ENCODE data around the gene RSRC2. TPM values are rescaled to one million over a fixed set of nuclear protein-coding genes. Genes with fewer than 3 reads are reported as not detected.

Gene RSRC2
- total RNA-seq, 4 donors from 2014 or later, result 43.5 to 58.8 (median 44.9) TPM

DNA sequence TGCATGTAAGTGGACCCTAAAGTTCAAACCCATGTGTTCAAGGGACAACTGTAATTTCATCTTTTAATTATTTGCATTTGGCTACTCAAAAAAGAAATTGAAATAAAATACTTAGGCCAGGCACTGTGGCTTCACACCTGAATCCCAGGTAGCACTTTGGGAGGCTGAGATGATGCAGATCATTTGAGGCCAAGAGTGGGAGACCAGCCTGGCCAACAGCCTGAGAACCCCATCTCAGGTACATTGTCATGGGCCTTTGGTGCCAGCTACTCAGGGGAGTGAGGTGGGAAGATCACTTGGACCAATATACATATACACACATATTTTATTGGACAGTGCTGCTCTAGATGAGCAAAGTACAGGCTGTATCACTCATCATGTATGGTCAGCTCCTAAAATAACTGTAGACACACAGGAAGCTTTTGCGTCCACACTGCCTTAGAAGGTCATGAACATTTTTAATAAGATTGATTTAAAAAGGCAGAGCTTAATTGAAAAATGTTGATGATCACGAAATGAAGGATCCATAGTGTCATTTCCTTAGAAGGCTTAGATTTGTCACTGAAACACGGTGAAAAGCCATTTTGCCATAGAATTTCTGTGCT is 23.5 kb downstream of the RSRC2 start:
- Histone ChIP-seq H3K4me1 (peaks cover 15 to 18% of the 10 kb centered on the region in 2 donors), H3K27me3 (no peaks in the 10 kb centered on the region), H3K4me3 (no peak overlapping the region), H3K9me3 (no peaks in the 10 kb centered on the region), H3K27ac (peak overlapping the region in 1 of 4 donors; percentile 98), H3K36me3 (peaks cover 2 to 54% of the 10 kb centered on the region in 2 donors)
- in situ Hi-C loops (cut with MboI; ENCODE audit: low sequenced_read_pairs in 4 of 4) (loop anchor here in 3 of 4 donors (25.0 kb wide), 3 partner anchors 259 to 1134 kb away; partner anchors contain the start of genes CCDC62 (in 1 of the 3), DENR (in 1 of the 3), EIF2B1 (in 1 of the 3) and GTF2H3 (in 1 of the 3)), intact Hi-C loops (cut with DNase I; ENCODE audit: low total_unique reads) (no loop called here)
- ATAC-seq (no peak), DNase-seq (no peak)
- TF ChIP-seq, protein P1, sequence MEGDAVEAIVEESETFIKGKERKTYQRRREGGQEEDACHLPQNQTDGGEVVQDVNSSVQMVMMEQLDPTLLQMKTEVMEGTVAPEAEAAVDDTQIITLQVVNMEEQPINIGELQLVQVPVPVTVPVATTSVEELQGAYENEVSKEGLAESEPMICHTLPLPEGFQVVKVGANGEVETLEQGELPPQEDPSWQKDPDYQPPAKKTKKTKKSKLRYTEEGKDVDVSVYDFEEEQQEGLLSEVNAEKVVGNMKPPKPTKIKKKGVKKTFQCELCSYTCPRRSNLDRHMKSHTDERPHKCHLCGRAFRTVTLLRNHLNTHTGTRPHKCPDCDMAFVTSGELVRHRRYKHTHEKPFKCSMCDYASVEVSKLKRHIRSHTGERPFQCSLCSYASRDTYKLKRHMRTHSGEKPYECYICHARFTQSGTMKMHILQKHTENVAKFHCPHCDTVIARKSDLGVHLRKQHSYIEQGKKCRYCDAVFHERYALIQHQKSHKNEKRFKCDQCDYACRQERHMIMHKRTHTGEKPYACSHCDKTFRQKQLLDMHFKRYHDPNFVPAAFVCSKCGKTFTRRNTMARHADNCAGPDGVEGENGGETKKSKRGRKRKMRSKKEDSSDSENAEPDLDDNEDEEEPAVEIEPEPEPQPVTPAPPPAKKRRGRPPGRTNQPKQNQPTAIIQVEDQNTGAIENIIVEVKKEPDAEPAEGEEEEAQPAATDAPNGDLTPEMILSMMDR (IDR thresholded peaks at IDR 0.05 in 4 of 5, conservative IDR thresholded peaks at IDR 0.05 in 1 of 5), result no peak
- no peak for TF ChIP-seq POLR2A (IDR thresholded peaks at IDR 0.05)

DNA sequence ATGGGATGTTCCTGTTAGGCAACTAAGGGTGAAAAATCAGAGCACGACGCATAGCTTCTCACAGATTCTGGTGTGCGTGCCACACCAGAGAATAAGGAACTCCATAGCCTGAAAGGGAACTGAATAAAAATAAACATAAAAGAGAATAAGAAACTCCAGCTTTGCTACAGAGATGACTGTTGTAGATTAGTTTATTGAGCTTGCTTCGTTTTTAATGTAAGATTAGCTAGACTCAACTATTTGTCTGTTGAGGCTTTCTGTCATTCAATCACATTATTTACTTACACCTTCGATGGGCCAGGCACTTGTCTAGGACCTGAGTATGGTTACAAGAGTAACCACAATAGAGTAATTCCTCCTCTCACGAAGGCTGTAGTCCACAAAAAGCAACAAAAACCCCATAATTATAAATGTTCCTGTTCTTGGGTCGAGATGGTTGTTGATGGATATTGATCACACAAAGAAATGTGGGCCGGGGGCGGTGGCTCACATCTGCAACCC is 25.2 kb downstream of the RSRC2 start:
- peak overlapping the region; percentile 98 to 99 (median 98) for H3K27ac ChIP-seq
- H3K27me3 ChIP-seq, result no peaks in the 10 kb centered on the region
- H3K36me3 ChIP-seq, result peaks cover 0 to 46% of the 10 kb centered on the region in 2 donors
- no peaks in the 10 kb centered on the region for H3K9me3 ChIP-seq
- DNase-seq (no peak), ATAC-seq (no peak)
- H3K4me1 ChIP-seq, result peaks cover 25 to 28% of the 10 kb centered on the region in 2 donors
- no peak for TF ChIP-seq POLR2A (IDR thresholded peaks at IDR 0.05)
- TF ChIP-seq, protein P1 (IDR thresholded peaks at IDR 0.05 in 4 of 5, conservative IDR thresholded peaks at IDR 0.05 in 1 of 5), result no peak
- in situ Hi-C loops (cut with MboI; ENCODE audit: low sequenced_read_pairs in 4 of 4) (loop anchor here in 3 of 4 donors (25.0 kb wide), 3 partner anchors 261 to 1136 kb away; partner anchors contain the start of genes CCDC62 (in 1 of the 3), DENR (in 1 of the 3), EIF2B1 (in 1 of the 3) and GTF2H3 (in 1 of the 3)), intact Hi-C loops (cut with DNase I; ENCODE audit: low total_unique reads) (loop anchor here (2.0 kb wide), 1 partner anchor 277 kb away; no protein-coding TSS in a partner anchor)
- peak overlapping the region; percentile 77 to 83 (median 79) for H3K4me3 ChIP-seq

DNA sequence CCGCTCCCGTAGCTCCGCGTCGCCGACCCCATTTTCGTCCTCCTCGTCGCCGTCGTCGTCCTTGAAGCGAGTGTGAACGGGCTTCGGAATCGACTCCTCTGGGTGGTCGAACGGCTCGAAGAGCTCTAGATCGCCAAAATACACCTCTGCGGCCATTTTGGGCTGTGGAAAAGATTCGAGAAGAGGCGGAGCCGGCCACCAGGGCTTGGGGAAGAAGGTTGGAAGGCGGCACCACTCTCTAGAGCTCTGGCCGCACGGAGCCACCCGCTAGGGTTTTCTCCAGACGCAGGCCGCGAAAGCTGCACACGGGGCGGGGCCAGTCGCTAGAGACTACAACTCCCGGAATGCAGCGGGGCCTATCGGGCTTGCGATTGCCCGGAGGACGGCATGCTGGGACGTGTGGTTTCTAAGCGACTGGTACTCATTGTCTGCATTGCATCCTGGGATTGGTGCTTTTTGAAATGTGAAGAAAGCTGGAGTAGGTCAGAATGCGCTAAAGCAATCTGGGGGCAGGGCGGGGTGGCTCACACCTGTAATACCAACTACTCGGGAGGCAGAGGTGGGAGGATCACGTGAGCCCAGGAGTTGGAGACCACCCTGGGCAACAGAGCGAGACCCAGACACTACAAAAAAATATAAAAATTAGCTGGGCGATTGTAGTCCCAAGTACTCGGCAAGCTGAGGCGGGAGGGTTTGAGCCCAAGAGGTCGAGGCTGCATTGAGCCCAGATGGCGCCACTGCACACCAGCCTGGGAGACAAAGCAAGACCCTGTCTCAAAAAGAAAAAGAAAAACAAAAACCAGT is 25.8 kb downstream of the RSRC2 start, which contains the start of gene ZCCHC8:
ZCCHC8 (minus strand) TSS at position 248 of the 804 bp plus-strand sequence; CDS start at position 156, 92 bp downstream.
- in situ Hi-C loops (cut with MboI; ENCODE audit: low sequenced_read_pairs in 4 of 4) (loop anchor here in 3 of 4 donors (25.0 kb wide), 3 partner anchors 261 to 1136 kb away; partner anchors contain the start of genes CCDC62 (in 1 of the 3), DENR (in 1 of the 3), EIF2B1 (in 1 of the 3) and GTF2H3 (in 1 of the 3)), intact Hi-C loops (cut with DNase I; ENCODE audit: low total_unique reads) (loop anchor here (1.0 to 2.0 kb wide), 3 partner anchors 25 to 276 kb away; partner anchors contain the start of genes DENR and RSRC2)
- Histone ChIP-seq H3K9me3 (no peaks in the 10 kb centered on the region), H3K4me1 (peaks cover 25 to 28% of the 10 kb centered on the region in 2 donors), H3K36me3 (peaks cover 0 to 39% of the 10 kb centered on the region in 2 donors), H3K27ac (peak within 1 kb of the TSS; percentile 98 to 99 (median 98)), H3K27me3 (no peaks in the 10 kb centered on the region), H3K4me3 (peak within 1 kb of the TSS; percentile 77 to 83 (median 79))
- TF ChIP-seq, protein P1 (IDR thresholded peaks at IDR 0.05 in 4 of 5, conservative IDR thresholded peaks at IDR 0.05 in 1 of 5), result peak in 2 of 5 experiments; percentile 23 to 34
- peak; percentile 91 to 97 for TF ChIP-seq POLR2A (IDR thresholded peaks at IDR 0.05)
- peak; percentile 95 to 97 for DNase-seq
- ATAC-seq, result peak; percentile 86 to 90

DNA sequence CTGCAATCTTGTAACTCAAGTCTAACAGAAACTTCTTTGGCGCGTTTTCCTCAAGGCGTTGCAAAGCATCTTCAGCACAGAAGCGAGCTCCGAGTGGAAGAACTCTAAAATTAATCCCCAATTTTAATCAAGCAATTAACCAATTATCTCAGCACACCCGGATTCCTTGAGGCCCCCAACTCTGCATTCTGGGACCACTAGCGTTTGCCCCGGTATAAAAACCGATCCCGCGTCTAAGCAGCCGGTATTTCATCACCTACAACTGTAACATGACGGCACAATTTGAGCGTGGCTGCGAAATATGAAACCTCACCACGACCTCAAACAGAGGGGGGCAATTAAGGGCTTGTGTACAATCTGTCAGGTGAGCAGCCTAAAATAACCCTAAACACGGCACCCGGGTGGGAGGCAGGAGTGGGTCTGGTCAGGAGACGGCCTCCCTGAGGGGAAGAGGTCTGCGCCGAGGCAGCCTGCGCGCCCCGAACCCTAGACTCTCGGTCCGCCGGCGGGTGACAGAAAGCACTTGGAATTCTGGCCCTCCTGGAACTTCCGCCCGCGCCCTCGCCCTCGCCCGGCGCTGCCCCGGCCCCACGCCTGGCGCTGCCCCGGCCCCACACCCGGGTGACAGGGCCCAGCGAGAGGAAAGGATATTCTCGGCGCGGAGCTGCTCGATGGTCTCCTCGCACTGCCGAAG is 26.6 kb downstream of the RSRC2 start:
- peak; percentile 75 to 90 for DNase-seq
- Histone ChIP-seq H3K4me3 (peak overlapping the region; percentile 77 to 83 (median 79)), H3K36me3 (peaks cover 0 to 32% of the 10 kb centered on the region in 2 donors), H3K9me3 (no peaks in the 10 kb centered on the region), H3K27ac (peak overlapping the region; percentile 98 to 99 (median 98)), H3K27me3 (no peaks in the 10 kb centered on the region), H3K4me1 (peaks cover 25 to 28% of the 10 kb centered on the region in 2 donors)
- ATAC-seq, result peak; percentile 88
- intact Hi-C loops (cut with DNase I; ENCODE audit: low total_unique reads) (loop anchor here (1.0 to 2.0 kb wide), 3 partner anchors 26 to 275 kb away; partner anchors contain the start of genes DENR and RSRC2), in situ Hi-C loops (cut with MboI; ENCODE audit: low sequenced_read_pairs in 4 of 4) (loop anchor here in 3 of 4 donors (25.0 kb wide), 3 partner anchors 262 to 1137 kb away; partner anchors contain the start of genes CCDC62 (in 1 of the 3), DENR (in 1 of the 3), EIF2B1 (in 1 of the 3) and GTF2H3 (in 1 of the 3))
- peak in 1 of 2 donors; percentile 84 for TF ChIP-seq POLR2A (IDR thresholded peaks at IDR 0.05)
- TF ChIP-seq, protein P1 (IDR thresholded peaks at IDR 0.05 in 4 of 5, conservative IDR thresholded peaks at IDR 0.05 in 1 of 5), result no peak
